NCI-H2171 (cell line): Measurements from ENCODE around the gene CDH18.

Source experiments
- DNase-seq: peaks from one replicate; lab custom pipeline; 2025; lab: John Stamatoyannopoulos, UW

CDH18 gene

GRCh38 chr5:19584131-19584530 is 403.9 kb downstream of the CDH18 start:
- no peak for DNase-seq

DNA sequence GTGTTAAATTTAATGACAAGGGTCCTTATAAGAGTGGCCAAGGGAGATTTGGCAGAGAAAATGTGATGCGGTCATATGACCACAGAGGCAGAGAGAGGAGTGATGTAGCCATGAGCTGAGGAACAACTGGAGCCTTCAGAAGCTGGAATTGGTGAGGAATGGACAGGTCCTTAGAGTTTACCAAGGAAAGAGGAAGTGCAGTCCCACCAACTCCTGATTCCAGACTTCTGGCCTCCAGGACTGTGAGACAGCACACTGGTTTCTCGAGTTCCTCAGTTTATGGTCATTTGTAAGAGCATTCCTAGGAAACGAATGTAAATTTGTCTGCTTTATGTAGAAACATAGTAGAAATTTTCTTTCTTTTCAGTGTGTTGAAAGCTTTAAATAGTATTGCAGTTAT is 410.1 kb downstream of the CDH18 start:
- no peak for DNase-seq

DNA sequence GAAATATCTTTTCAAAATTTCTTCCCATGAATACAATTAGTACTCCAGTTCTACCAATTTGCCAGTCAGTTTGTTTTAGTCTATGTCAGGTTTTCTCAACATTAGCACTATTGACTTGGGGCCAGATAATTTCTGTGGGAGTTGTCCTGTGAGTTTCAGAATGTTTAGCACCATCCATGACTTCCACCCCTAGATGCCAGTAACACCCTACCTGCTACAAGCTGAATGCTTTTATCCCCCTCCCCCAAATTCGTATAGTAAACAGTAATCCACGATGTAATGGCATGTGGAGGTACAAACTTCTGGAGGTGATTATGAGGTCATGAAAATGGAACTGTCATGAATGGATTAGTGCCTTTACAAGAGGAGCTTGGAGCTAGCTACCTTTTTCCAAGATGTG is 420.0 kb downstream of the CDH18 start:
- no peak for DNase-seq

GRCh38 chr5:19565466-19565865 is 422.5 kb downstream of the CDH18 start:
- DNase-seq = no peak

- DNase-seq = peak; percentile 63
Measured at GRCh38 chr5:19564036-19564435, 424.0 kb downstream of the CDH18 start.

DNA sequence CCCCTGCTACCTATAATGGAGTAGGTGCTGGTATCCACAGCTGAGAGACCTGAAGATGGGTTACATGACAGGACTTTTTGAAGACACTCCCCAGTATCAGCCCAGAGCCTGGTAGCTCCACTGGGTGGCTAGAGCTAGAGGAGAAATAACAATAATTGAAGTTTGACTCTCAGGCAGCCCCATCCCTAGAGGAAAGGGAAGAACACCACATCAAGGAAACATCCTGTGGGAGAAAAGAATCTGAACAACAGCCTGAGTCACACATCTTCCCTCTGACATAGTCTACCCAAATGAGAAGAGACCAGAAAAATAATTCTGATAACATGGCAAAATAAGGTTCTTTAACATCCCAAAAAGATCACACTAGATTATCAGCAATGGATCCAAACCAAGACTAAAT is 432.1 kb downstream of the CDH18 start:
- no peak for DNase-seq

- no peak for DNase-seq
Measured at GRCh38 chr5:19555436-19555835, 432.6 kb downstream of the CDH18 start.

DNA sequence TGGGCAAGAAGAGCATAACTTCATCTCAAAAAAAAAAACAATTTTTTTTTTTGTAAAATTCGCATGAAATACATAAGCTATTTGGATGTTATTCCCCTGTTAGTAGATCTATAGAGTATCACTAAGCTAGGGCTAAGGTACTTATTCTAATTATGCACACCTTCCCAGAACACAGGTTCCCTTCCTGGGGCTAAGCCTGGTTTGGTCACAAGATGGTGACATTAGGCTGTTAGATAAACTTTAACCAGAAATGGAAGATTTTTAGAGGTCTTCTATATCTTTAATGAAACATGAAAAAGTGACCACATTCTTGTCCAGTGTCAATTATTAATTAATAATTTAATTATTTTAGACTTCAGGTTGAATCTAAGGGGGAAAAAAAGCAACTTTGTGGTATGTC is 433.5 kb downstream of the CDH18 start:
- no peak for DNase-seq

DNA sequence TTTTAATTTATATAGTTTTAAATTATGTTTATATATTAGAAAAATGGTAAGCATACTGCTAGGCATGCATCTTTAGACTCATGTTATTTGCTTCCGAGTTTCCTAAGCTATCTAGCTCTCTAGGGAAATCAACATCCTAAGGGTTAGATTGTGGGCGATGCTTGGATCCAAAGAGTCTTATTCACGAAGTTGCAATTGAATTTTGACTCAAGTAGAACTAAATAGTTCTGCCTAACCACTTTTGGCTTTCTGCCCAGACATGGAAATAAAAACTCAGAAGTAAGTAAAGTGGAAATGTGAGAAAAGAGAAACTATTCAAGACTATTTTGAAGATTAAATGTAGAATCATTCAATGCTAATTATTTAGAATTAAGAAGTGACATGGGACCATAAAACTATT is 440.4 kb downstream of the CDH18 start:
- peak; percentile 42 for DNase-seq

DNA sequence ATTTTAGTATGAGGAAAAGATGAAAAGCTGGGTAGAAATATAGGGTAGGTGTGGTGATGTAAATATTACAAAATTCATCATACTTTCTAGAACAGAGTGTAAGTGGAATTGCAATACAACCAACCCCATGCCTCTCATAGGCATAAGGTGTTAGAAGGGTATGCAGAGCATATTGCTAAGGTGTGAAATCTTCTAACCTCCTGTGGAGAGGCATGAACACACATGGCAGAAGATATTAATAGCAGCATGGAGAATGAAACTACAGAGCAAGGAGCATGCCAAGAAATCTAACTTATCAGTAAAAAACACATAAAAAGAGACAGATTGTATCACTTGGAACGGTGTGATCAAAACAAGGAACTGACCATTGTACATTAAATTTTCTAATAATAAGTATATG is 441.5 kb downstream of the CDH18 start:
- DNase-seq = no peak

DNA sequence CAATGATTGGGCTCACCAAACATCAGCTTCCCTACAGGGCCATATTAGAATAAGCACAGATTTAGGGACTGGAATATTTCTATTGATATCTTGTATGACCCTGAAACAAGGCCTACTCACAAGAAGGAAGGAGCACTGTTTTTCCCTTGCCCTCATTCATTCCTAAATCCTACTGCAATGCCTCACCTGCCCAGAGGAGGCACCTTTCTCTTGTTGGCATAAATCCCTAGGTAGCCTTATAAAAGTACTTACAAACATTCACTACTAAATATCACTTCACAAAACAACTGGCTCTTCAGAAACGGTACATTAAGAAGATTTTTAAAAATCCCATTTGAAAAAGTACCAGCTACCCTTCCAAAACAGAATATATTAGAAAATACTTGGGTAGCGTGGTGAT is 449.4 kb downstream of the CDH18 start:
- DNase-seq = no peak

DNA sequence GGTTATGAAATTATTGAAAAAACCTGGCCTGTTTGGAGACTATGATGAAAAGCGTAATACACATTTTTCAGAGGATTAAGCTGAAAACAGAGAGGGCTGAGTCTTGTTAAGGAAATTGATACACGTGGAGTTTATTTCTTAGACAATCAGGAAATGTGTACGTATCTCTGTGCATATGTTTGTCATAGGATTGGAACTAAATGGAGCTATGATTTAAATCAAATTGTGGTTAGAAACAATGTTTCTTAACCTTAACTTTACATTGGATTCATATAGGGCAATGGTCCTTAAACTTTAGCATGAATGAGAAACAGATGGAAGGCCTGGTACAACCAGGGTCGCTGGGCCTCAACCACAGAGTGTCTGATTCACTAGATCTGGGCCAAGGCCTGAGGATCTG is 451.6 kb downstream of the CDH18 start:
- DNase-seq = no peak

GRCh38 chr5:19534751-19535150 is 453.2 kb downstream of the CDH18 start:
- DNase-seq = peak; percentile 62

- no peak for DNase-seq
Measured at GRCh38 chr5:19532936-19533335, 455.1 kb downstream of the CDH18 start.

DNA sequence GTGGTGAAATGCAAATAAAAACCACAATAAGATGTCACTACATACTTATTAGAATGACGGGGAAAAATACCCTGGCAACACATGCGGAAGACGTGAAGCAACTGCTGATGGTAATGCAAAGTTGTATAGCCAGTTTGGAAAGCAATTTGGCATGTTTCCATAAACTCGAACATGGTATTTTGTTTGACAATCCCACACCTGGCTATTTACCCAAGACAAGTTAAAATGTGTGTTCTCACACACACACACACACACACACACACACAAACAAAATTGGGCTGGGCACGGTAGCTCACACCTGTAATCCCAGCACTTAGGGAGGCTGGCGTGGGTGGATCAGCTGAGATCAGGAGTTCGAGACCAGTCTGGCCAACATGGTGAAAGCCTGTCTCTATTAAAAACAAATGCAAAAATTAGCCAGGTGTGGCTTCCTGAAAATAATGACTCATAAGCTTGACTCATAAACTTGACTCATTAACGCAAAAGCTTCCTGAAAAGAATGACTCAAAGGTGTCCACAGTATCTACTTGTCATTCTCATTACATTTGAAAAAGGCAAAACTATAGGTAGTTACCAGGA is 456.5 kb downstream of the CDH18 start:
- no peak for DNase-seq

- DNase-seq = no peak
Measured at GRCh38 chr5:19519448-19519847, 468.6 kb downstream of the CDH18 start.

DNA sequence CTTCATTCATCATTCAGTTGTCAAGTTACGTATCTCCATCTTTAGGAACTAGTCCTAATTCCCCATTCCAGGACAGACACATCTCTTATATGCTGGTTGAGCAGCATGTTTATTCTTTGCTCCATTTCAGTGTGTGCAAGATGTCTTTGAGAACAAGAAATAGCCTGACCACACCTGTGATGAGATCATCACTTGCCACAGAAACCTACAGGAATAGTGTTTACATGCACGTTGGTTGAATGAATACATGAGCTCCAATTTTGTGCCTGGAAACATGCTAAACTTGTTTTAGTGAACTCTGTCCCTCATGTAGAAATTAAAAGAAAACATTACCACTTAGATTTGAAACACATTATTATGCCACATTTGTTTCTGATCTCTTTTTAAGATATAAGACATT is 489.1 kb downstream of the CDH18 start:
- DNase-seq = no peak

GRCh38 chr5:19497229-19497815 is 490.7 kb downstream of the CDH18 start:
- no peak for DNase-seq

DNA sequence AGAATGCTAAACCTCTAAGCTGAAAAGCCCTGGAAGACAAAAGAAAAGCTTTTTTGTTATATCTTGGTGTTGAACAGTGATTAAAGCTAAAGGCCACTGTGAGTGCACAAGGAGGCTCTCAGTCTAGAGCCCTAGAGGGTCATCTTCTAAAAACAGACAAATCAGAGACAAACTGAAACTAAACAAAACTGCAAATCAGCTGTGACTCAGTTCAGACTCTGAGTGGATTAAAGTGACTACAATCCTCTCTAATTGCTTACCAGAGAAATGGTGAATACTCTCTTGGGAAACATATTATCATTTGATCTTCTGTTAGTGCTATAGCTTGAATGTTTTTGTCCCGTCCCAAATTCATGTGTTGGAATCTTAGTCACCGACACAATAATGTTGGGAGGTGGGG is 491.9 kb downstream of the CDH18 start:
- DNase-seq = no peak

DNA sequence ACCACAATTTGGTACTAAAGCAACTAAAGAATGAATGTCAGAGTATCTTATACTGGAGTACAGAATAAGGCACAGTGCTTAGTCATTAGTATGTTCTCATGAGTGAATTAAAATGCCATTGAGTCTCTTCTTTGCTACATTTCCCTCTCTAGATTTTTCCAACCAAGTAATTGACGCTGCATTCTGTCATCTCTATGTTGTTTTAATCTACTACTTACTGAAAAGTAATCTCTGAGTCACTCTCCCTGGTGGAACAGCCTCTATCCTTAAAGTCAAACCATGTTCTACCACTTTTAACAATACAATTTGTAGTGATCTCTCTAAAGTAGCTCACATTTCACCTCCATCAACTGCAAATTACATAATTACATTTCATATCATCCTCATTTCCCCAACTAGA is 495.1 kb downstream of the CDH18 start:
- DNase-seq = no peak

DNA sequence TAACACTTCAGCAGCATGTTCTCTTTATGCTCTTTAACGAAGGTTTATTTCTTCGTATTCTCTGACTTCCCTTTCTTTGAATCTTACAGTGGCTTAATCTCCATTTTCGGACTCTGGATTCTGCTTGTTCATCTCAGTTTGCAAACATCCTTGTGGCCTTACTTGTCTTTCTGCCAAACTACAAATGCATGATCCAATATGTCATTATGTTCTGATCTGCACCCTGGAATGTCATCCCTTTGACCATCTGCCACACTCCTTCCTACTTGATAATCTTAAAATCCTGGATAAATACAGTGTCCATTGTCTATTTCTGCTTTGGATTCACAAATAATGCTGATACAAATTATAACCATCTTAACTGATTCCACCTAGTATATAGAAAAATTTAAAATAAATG is 499.2 kb downstream of the CDH18 start:
- DNase-seq = peak; percentile 56

DNA sequence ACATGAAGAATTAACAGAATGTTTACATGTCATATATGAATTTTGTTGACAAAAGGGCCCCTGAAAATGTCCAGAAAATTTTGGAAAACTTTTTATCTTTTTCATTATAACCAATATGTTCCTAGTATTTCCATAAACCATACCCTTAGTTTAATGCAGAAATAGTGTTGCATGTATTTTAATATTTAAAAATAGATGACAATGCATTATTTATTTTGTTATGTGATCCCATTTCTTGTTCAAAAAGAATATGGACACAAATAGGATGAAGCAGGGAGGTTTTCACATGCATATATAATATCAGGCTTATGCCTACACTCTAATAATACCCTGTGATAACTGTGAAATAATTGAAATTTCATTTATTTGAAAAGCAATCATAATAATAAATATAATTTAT is 500.5 kb downstream of the CDH18 start:
- no peak for DNase-seq

DNA sequence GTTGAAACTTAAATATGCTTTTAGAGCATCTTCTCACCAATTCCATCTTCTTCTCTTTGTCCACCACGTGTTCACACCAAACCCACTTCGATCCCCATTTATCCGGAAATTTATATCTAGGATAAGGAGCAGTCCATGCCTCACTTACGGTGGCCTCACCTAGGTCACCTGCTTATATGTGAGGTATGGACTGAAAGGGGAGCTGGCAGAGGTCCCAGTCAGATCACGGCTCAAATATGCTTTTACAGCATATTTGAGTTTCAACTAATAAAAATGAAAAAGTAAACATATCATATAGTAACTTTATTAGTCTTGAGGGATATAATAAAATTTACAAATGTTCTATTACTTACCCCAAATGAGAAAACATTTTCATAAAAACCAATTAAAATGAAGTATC is 508.4 kb downstream of the CDH18 start:
- no peak for DNase-seq

DNA sequence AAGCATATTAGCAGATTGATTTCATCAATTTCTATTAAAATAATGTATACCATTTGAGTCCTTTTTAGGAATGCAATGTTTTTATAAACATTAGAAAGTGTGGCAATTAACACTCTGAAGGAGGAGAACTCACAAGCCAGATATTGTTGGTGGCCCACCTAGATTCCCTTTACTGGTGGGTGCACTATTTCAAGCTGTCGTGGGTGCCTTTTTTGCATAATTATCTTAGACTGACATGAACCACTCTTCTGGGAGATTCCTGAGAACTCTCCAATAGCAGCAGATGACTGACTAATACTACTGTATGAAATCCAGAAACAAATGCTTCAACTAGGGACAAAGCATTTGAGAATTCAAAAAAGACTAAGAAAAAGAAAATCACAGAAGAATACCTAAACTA is 526.0 kb downstream of the CDH18 start:
- no peak for DNase-seq

- no peak for DNase-seq
Measured at GRCh38 chr5:19424506-19424905, 563.5 kb downstream of the CDH18 start.
